ENCODE measurements around the gene TMCO4.

- TF ChIP-seq CTCF (conservative IDR thresholded peaks at IDR 0.05 in 1 of 2, IDR thresholded peaks at IDR 0.05 in 1 of 2; ENCODE audit: low read depth in 1 of 2, low read length in 2 of 2) = no peak
- TF ChIP-seq EZH2 (IDR thresholded peaks at IDR 0.05; ENCODE audit: low read length, missing control alignments) = no peak
Measured at GRCh38 chr1:19769211-19769932, 30.3 kb downstream of the TMCO4 start.

Measured in fibroblast of lung (primary cell).